Hepatic stellate cell (primary cell): ENCODE results near the gene ADAM12.
"Not testable (repeated sequence)": the region's sequence is repeated elsewhere in the genome, so short reads cannot be mapped to it uniquely, and the experiment has no call there.

Experiments
- DNase-seq: peaks from one replicate; pipeline ENCODE4 v3.0.0; 2011; ENCODE audit warnings: low spot score

Gene ADAM12

GRCh38 chr10:126177417-126178030 lies 210.8 kb downstream of the ADAM12 start:
- DNase-seq: no peak

DNA sequence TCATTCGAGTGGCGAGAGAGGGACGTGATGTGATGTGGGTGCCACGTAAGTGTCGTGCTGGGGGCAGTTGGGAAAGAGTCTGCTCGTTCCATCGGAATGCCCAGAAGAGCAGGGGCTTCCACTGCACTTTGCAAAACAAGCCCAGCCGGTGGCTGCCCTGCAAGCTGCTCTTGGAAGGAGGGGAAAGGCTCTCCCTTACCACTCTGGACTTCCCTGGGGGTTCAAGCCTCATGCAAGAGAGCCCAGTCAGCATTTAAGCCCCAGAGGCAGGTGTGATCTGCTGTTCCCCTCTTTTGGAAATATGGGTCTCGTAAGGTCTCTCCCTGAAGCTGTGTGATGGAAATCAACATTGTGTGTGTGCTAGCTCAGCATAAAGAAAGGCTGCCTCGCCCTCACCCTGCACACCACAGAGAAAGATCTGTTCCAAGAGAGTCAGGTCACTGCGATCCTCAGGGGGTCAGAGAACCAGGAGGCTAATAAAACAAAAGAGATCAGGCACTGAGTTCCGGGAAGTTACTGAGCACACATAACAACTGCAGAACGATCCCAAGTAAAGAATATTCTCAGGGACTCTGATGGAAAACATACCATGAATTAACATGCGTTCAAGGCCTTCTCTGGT lies 212.5 kb downstream of the ADAM12 start:
- DNase-seq: no peak

- not testable (repeated sequence) for DNase-seq
Measured at GRCh38 chr10:126172755-126173154, 215.5 kb downstream of the ADAM12 start.

DNA sequence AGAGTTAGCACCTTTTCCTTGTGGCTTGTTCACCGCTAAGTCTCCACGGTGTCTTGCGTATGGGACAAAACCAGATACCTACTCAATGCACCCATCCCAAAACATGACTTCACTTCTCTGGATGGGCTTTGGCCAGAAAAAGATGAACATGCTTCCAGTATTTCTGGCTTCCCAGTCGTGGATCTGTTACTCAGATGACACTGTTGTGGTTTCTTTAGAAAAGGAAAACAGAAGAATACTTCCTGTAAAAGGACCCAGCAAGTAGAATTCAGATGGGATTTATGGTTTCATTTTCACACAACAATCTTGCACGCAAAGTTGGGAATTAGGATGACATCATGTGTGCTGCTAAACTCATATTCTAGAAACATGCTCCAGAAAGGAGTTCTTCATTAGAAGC lies 216.7 kb downstream of the ADAM12 start:
- peak; percentile 86 for DNase-seq

GRCh38 chr10:126170776-126171175 lies 217.5 kb downstream of the ADAM12 start:
- no peak for DNase-seq

DNA sequence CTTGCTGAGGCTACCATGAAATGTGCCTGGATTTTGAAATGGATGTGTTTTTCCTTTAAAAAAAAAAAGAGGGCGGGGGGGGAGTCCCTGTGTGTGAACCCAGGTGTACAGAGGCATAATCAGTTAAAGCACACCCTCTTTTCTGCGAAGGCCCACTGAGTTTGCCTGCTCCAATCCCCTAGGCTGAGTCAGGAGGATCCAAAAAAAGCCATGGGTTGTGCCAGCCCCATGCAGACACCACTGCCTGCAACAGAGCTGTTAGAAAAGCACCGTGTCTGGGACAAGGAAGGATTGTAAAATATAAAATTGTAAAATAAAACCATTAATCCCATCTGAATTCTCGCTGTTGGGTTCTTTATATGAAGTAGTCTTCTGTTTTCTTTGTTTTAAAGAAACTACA lies 217.9 kb downstream of the ADAM12 start:
- DNase-seq: no peak

DNA sequence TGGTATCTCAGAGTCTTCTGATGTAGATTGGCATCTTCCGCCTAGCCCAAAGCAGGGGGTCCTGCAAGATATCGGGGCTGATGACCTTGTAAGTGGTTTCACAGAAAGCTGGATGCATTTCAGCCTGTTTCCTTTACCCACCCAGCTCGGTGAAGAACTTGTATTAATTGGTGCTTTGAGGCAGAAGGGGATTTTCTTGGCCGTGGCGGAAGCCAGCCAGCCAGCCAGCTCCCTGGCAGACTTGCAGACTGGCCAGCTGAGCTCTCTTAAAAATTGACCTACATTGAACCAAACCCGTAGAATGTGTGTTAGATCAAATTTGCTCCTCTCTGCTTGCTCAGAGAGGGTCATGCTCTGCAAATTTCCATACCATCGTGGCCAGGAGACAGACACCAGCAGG lies 218.4 kb downstream of the ADAM12 start:
- DNase-seq: no peak

GRCh38 chr10:126166797-126167196 lies 221.5 kb downstream of the ADAM12 start:
- no peak for DNase-seq

- DNase-seq: no peak
Measured at GRCh38 chr10:126165874-126166273, 222.4 kb downstream of the ADAM12 start.

GRCh38 chr10:126163506-126163905 lies 224.8 kb downstream of the ADAM12 start:
- no peak for DNase-seq

DNA sequence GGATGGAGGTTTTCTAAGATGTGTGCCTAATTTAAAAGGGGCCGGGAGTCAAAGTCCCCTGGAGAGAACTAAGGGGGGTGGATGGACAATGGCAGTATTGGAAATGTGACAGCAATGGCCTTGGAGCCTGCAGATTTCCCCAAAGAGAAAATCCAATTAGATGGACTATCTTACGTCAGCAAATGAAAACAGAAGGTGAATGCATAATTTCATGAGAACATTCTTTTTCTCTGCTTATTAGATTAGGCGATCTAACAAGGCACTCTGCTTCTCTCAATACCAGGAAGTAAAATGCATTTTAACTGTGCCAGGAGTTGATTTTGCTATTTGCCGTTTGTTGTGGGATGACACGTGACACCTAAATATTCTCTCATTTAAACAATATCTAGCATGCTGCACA lies 226.6 kb downstream of the ADAM12 start:
- no peak for DNase-seq

DNA sequence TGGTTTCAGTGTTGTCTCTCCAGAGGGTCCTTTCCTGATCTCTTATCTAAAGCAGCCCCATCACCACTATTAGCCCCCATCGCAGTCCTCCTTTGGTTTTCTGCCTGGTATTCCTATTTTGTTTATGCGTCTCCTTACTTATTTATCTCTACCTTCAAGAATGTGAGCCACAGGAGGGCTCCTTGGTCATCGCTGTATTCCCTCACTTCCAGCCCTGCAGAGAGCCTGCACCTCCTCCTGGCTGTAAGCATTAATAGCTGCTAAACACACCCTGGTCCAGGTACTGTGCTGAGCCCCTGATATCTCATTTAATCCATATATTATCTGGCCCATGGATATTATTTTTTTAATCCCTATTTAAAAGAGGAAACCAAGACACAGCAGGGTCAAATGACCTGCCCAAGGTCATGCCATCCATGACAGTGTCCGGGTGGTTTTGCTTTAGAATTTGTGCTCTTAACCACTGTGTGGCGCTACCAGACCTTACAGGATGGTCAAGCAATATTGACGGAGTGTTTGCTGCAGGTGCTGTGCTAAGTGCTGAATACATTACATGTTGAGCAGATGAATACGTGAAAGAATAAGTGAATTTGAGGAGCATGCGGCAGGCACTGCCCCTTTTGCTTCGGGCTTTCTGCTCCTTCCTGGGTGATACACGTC lies 227.2 kb downstream of the ADAM12 start:
- DNase-seq: no peak

GRCh38 chr10:126160571-126160970 lies 227.7 kb downstream of the ADAM12 start:
- DNase-seq: no peak

GRCh38 chr10:126158133-126158892 lies 230.0 kb downstream of the ADAM12 start:
- no peak for DNase-seq

- no peak for DNase-seq
Measured at GRCh38 chr10:126157189-126157588, 231.1 kb downstream of the ADAM12 start.

- DNase-seq: no peak
Measured at GRCh38 chr10:126156503-126156902, 231.8 kb downstream of the ADAM12 start.

DNA sequence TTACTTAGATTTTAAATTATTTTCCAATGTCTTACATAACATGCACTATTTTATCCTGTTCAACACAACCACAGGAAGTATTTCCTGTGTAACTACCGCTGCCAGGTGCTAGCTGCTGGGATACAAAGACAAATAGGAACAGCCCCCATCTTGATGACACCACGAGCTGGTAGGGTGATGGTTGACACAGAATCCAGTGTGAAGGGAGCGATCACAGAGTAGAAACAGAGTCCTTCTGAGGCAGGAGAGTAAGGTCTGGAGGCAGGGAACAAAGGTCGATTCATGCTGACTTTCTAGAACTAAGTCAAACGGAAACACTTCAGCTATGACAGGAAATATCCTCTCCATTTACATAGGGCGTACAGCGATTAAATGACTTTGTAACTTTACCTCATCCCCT lies 232.3 kb downstream of the ADAM12 start:
- DNase-seq: no peak

- DNase-seq: no peak
Measured at GRCh38 chr10:126155528-126155927, 232.7 kb downstream of the ADAM12 start.

DNA sequence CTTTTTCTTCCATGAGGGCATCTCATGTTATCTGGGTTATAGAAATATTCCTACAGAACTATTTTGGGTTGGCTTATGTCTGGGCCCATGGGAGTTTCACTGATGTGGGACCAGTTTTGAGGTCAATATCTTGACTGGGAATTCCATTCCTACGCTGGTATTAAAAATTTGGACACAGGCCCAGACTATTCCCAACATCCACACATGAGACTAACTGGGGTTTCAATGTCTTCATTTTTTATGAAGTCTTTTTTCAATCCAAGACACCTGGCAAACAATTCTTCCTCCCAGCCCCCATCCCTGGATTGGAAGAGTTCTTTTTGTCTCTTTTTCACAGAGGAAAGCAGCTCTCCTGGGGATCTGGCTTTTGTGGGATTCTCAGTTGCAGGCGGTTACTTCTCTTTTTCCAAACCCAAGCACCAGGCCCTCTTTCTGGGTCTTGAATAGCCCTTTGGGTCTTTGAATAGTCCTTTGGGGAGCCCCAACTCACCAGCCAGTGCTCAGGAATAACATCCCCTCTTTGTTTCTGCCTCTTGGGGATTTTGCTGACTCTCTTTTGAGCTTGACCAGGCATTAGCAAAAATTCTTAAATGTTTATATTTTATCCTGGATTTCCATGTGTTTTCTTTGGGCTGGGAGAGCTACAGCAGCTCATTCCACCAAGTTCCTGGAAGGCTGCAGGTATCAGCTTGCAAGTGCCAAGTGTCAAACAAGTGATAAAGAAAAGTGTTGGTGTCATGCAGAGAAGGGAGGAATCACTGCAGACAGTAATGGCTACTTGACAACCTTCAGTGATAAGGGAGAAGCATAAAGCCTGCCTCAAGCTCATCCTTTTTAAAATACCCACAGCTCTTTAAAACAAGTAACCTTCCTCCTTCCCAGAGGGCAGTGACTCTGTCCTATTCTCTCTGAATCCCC lies 234.3 kb downstream of the ADAM12 start:
- DNase-seq: peak; percentile 47

DNA sequence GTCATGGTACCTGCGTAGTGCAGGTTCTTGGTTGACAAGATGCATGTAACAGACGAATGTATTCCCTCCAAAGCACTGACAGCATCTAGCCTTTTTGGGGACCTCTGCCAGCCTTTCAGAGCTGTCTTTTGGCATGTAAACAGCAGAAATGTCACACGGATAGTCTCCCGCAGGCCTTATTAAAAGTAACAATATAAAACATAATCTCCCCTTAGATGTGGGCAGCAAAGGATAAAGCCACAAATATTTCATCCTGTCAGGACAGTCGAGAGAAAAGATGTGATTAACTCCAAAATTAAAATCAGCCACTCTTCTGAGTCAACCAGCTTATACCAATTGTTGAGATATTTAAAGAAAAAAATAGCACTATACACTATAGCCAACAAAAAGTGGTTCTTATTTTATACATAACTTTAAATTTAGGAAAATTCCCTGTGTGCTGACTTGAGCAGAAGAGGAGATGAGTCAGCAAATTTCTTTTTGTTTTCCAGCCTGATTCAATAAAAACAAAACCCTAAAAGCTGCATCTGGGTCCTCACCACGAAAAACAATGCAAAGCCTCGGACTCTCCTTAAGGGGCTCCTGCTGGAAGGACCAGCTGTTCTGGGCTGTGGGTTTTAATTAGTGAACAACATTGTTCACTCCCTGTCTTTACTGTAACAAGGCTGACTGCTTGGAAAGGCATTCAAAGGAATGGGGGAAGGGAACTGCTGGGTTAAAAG lies 240.2 kb downstream of the ADAM12 start:
- DNase-seq: peak; percentile 41

- DNase-seq: no peak
Measured at GRCh38 chr10:126146771-126147170, 241.5 kb downstream of the ADAM12 start.
